ENCODE measurements around the gene CHST12. TPM values are rescaled to one million over a fixed set of nuclear protein-coding genes. Genes with fewer than 3 reads are reported as not detected.
A peak's percentile ranks its signal among the peaks of the same experiment; 100 is the strongest.

The CHST12 gene
- total and polyA plus RNA-seq, 4 experiments from 2014 or later: 11.6 to 30.7 (median 26.0) TPM

GRCh38 chr7:2393706-2394105, 9.7 kb upstream of the CHST12 start:
- ChIA-PET POLR2A (ENCODE audit: partially characterized antibody) (interaction anchor here (2.6 kb wide), 1 partner anchor 9 kb away, joined by 6 read pairs; the partner anchor contains the start of gene CHST12), CTCF (ENCODE audit: partially characterized antibody) (no interaction called here)
- no peak overlapping the region for H3K4me3 Mint-ChIP-seq
- no peak for DNase-seq
- Histone ChIP-seq H3K9me3 (ENCODE audit: control insufficient read depth in 1 of 2, low read length in 2 of 2) (no peaks in the 10 kb centered on the region), H3K27ac (ENCODE audit: low read depth, low read length) (no peak overlapping the region), H3K27me3 (ENCODE audit: insufficient read depth, low read length) (no peaks in the 10 kb centered on the region), H3K4me3 (ENCODE audit: low read length in 2 of 2) (no peak overlapping the region), H3K4me1 (ENCODE audit: insufficient read depth, low read length) (no peaks in the 10 kb centered on the region), H3K36me3 (ENCODE audit: insufficient read depth, low read length) (no peaks in the 10 kb centered on the region)
- no peaks in the 10 kb centered on the region for H3K36me3 Mint-ChIP-seq
- no peaks in the 10 kb centered on the region for H3K27me3 Mint-ChIP-seq
- intact Hi-C loops (cut with micrococcal nuclease): no loop called here
- H3K27ac Mint-ChIP-seq: peak overlapping the region in 4 of 7 donors; percentile 51 to 75 (median 67)
- peaks cover 0 to 6% (median under 1%) of the 10 kb centered on the region in 4 donors for H3K4me1 Mint-ChIP-seq
- H3K9me3 Mint-ChIP-seq: no peaks in the 10 kb centered on the region

- ChIA-PET POLR2A (ENCODE audit: partially characterized antibody) (interaction anchor here (2.6 kb wide), 1 partner anchor 8 kb away, joined by 6 read pairs; the partner anchor contains the start of gene CHST12), CTCF (ENCODE audit: partially characterized antibody) (interaction anchor here (0.9 kb wide), 1 partner anchor 30 kb away, joined by 3 read pairs; no protein-coding TSS in a partner anchor)
- H3K36me3 ChIP-seq (ENCODE audit: insufficient read depth, low read length): no peaks in the 10 kb centered on the region
Measured at GRCh38 chr7:2394566-2395082, 8.8 kb upstream of the CHST12 start.

GRCh38 chr7:2398506-2398905, 4.9 kb upstream of the CHST12 start:
- no peak overlapping the region for H3K4me3 Mint-ChIP-seq
- intact Hi-C loops (cut with micrococcal nuclease): no loop called here
- no peaks in the 10 kb centered on the region for H3K27me3 ChIP-seq (ENCODE audit: insufficient read depth, low read length)
- no peak for DNase-seq
- ChIA-PET POLR2A (ENCODE audit: partially characterized antibody) (no interaction called here), CTCF (ENCODE audit: partially characterized antibody) (no interaction called here)
- H3K4me3 ChIP-seq (ENCODE audit: low read length in 2 of 2): no peak overlapping the region
- no peaks in the 10 kb centered on the region for H3K36me3 ChIP-seq (ENCODE audit: insufficient read depth, low read length)
- no peaks in the 10 kb centered on the region for H3K36me3 Mint-ChIP-seq
- peaks cover 18% of the 10 kb centered on the region for H3K4me1 ChIP-seq (ENCODE audit: insufficient read depth, low read length)
- no peaks in the 10 kb centered on the region for H3K9me3 Mint-ChIP-seq
- no peaks in the 10 kb centered on the region for H3K9me3 ChIP-seq (ENCODE audit: control insufficient read depth in 1 of 2, low read length in 2 of 2)
- H3K27me3 Mint-ChIP-seq: no peaks in the 10 kb centered on the region
- H3K27ac Mint-ChIP-seq: peak overlapping the region in 1 of 7 donors; percentile 87
- peaks cover 11 to 30% (median 17%) of the 10 kb centered on the region in 4 donors for H3K4me1 Mint-ChIP-seq
- no peak overlapping the region for H3K27ac ChIP-seq (ENCODE audit: low read depth, low read length)

More at GRCh38 chr7:2394566-2395082, 8.8 kb upstream of the CHST12 start:
- intact Hi-C loops (cut with micrococcal nuclease): no loop called here
- peaks cover 2 to 9% (median 4%) of the 10 kb centered on the region in 4 donors for H3K4me1 Mint-ChIP-seq
- no peaks in the 10 kb centered on the region for H3K9me3 ChIP-seq (ENCODE audit: control insufficient read depth in 1 of 2, low read length in 2 of 2)
- no peak overlapping the region for H3K4me3 Mint-ChIP-seq
- no peaks in the 10 kb centered on the region for H3K27me3 ChIP-seq (ENCODE audit: insufficient read depth, low read length)
- no peaks in the 10 kb centered on the region for H3K27me3 Mint-ChIP-seq
- no peak overlapping the region for H3K27ac ChIP-seq (ENCODE audit: low read depth, low read length)
- no peak overlapping the region for H3K4me3 ChIP-seq (ENCODE audit: low read length in 2 of 2)
- H3K4me1 ChIP-seq (ENCODE audit: insufficient read depth, low read length): peaks cover 6% of the 10 kb centered on the region
- H3K36me3 Mint-ChIP-seq: no peaks in the 10 kb centered on the region
- no peak for DNase-seq
- no peaks in the 10 kb centered on the region for H3K9me3 Mint-ChIP-seq
- H3K27ac Mint-ChIP-seq: no peak overlapping the region

- DNase-seq: peak in 1 of 5 donors; percentile 55
- H3K9me3 Mint-ChIP-seq: no peaks in the 10 kb centered on the region
Measured at GRCh38 chr7:2399848-2400587, 3.4 kb upstream of the CHST12 start.

GRCh38 chr7:2402687-2403013, 761 bp upstream of the CHST12 start:
- H3K27ac Mint-ChIP-seq: peak overlapping the region; percentile 50 to 90 (median 83)
- no peaks in the 10 kb centered on the region for H3K9me3 Mint-ChIP-seq
- Histone ChIP-seq H3K4me3 (ENCODE audit: low read length in 2 of 2) (peak overlapping the region; percentile 80 to 91), H3K27me3 (ENCODE audit: insufficient read depth, low read length) (no peaks in the 10 kb centered on the region), H3K27ac (ENCODE audit: low read depth, low read length) (no peak overlapping the region), H3K4me1 (ENCODE audit: insufficient read depth, low read length) (peaks cover 48% of the 10 kb centered on the region), H3K36me3 (ENCODE audit: insufficient read depth, low read length) (no peaks in the 10 kb centered on the region), H3K9me3 (ENCODE audit: control insufficient read depth in 1 of 2, low read length in 2 of 2) (no peaks in the 10 kb centered on the region)
- intact Hi-C loops (cut with micrococcal nuclease): loop anchor here (1.0 to 5.0 kb wide), 6 partner anchors 48 to 229 kb away; partner anchors contain the start of genes BRAT1, EIF3B, IQCE and MRM2
- ChIA-PET CTCF (ENCODE audit: partially characterized antibody) (interaction anchor here (0.7 to 1.3 kb wide), 2 partner anchors 36 to 47 kb away, joined by 3 read pairs; no protein-coding TSS in a partner anchor), POLR2A (ENCODE audit: partially characterized antibody) (interaction anchor here (1.1 to 6.9 kb wide), 3 partner anchors 9 to 49 kb away, joined by 3 to 52 read pairs (median 6); partner anchors contain the start of gene EIF3B)
- H3K4me3 Mint-ChIP-seq: peak overlapping the region; percentile 80 to 90 (median 88)
- peaks cover 0 to 4% of the 10 kb centered on the region in 2 donors for H3K36me3 Mint-ChIP-seq
- no peak for DNase-seq
- H3K4me1 Mint-ChIP-seq: peaks cover 35 to 61% (median 45%) of the 10 kb centered on the region in 4 donors
- no peaks in the 10 kb centered on the region for H3K27me3 Mint-ChIP-seq

More at GRCh38 chr7:2399848-2400587, 3.4 kb upstream of the CHST12 start:
- no peaks in the 10 kb centered on the region for H3K27me3 Mint-ChIP-seq
- Histone ChIP-seq H3K9me3 (ENCODE audit: control insufficient read depth in 1 of 2, low read length in 2 of 2) (no peaks in the 10 kb centered on the region), H3K4me3 (ENCODE audit: low read length in 2 of 2) (no peak overlapping the region), H3K27ac (ENCODE audit: low read depth, low read length) (no peak overlapping the region), H3K4me1 (ENCODE audit: insufficient read depth, low read length) (peaks cover 27% of the 10 kb centered on the region), H3K36me3 (ENCODE audit: insufficient read depth, low read length) (no peaks in the 10 kb centered on the region), H3K27me3 (ENCODE audit: insufficient read depth, low read length) (no peaks in the 10 kb centered on the region)
- peak overlapping the region in 7 of 8 donors; percentile 11 to 78 (median 63) for H3K4me3 Mint-ChIP-seq
- ChIA-PET CTCF (ENCODE audit: partially characterized antibody) (interaction anchor here (1.2 kb wide), 1 partner anchor 31 kb away, joined by 4 read pairs; no protein-coding TSS in a partner anchor), POLR2A (ENCODE audit: partially characterized antibody) (interaction anchor here (1.0 kb wide), 1 partner anchor 46 kb away, joined by 4 read pairs; the partner anchor contains the start of gene EIF3B)
- peaks cover 18 to 39% (median 25%) of the 10 kb centered on the region in 4 donors for H3K4me1 Mint-ChIP-seq
- H3K36me3 Mint-ChIP-seq: no peaks in the 10 kb centered on the region
- peak overlapping the region; percentile 47 to 89 (median 81) for H3K27ac Mint-ChIP-seq
- intact Hi-C loops (cut with micrococcal nuclease): loop anchor here (5.0 kb wide), 3 partner anchors 107 to 158 kb away; partner anchors contain the start of genes BRAT1, IQCE, MRM2 and NUDT1

- Mint-ChIP-seq H3K9me3 (no peaks in the 10 kb centered on the region), H3K4me1 (peaks cover 45 to 68% (median 55%) of the 10 kb centered on the region in 4 donors), H3K27ac (peak overlapping the region; percentile 90 to 96 (median 92)), H3K27me3 (no peaks in the 10 kb centered on the region), H3K4me3 (peak overlapping the region; percentile 84 to 96 (median 88)), H3K36me3 (peaks cover 0 to 4% of the 10 kb centered on the region in 2 donors)
- DNase-seq: peak in 2 of 5 donors; percentile 26 to 52
- intact Hi-C loops (cut with micrococcal nuclease): loop anchor here (1.0 to 5.0 kb wide), 7 partner anchors 27 to 227 kb away; partner anchors contain the start of genes BRAT1, EIF3B, IQCE and MRM2
- Histone ChIP-seq H3K27ac (ENCODE audit: low read depth, low read length) (peak overlapping the region; percentile 70), H3K4me1 (ENCODE audit: insufficient read depth, low read length) (peaks cover 61% of the 10 kb centered on the region), H3K4me3 (ENCODE audit: low read length in 2 of 2) (peak overlapping the region; percentile 25 to 72), H3K9me3 (ENCODE audit: control insufficient read depth in 1 of 2, low read length in 2 of 2) (no peaks in the 10 kb centered on the region), H3K36me3 (ENCODE audit: insufficient read depth, low read length) (no peaks in the 10 kb centered on the region), H3K27me3 (ENCODE audit: insufficient read depth, low read length) (no peaks in the 10 kb centered on the region)
- POLR2A ChIA-PET (ENCODE audit: partially characterized antibody): interaction anchor here (0.9 to 6.9 kb wide), 5 partner anchors 11 to 105 kb away, joined by 3 to 52 read pairs (median 7); partner anchors contain the start of gene EIF3B
- CTCF ChIA-PET (ENCODE audit: partially characterized antibody): interaction anchor here (1.3 kb wide), 1 partner anchor 48 kb away, joined by 3 read pairs; no protein-coding TSS in a partner anchor
Measured at GRCh38 chr7:2403718-2404648, 572 bp downstream of the CHST12 start.
